Adrenal gland (tissue), 12 donors: Measurements from ENCODE around the gene TMEM60. TPM values are rescaled to one million over a fixed set of nuclear protein-coding genes. Genes with fewer than 3 reads are reported as not detected.
A peak's percentile ranks its signal among the peaks of the same experiment; 100 is the strongest.

ENCODE experiments used
- DNase-seq, 7 donors: peaks; one replicate each; pipeline ENCODE4 v3.0.0-alpha.2; 2019 to 2020
- H3K27ac ChIP-seq, 5 donors: fragments of 200-600 bp; sonication (generic) in 4 of 5; 1 replicate in 3 of 5; 2 replicates in 2 of 5; pipeline versions ENCODE4 v1.5.1 to v1.8.0; 2016 to 2020; ENCODE audit warnings: mild to moderate bottlenecking in 1 of 5
- H3K27me3 ChIP-seq: fragments of 200-600 bp; 2 replicates; pipeline ENCODE4 v1.8.0; 2021
- H3K36me3 ChIP-seq, 2 donors: fragments of 200-600 bp; replicated peaks in 1 of 2; 1 replicate in 1 of 2; 2 replicates in 1 of 2; pipeline versions ENCODE4 v1.5.1 to v1.8.0; 2018 to 2022
- H3K4me1 ChIP-seq, 2 donors: fragments of 200-600 bp; replicated peaks in 1 of 2; 1 replicate in 1 of 2; 2 replicates in 1 of 2; pipeline versions ENCODE4 v1.5.1 to v1.8.0; 2018 to 2021
- H3K4me3 ChIP-seq, 4 donors: fragments of 200-600 bp; sonication (generic) in 3 of 4; one replicate each; pipeline ENCODE4 v1.5.1; 2016 to 2018
- H3K9me3 ChIP-seq, 3 donors: fragments of 200-600 bp; sonication (generic) in 1 of 3; replicated peaks in 1 of 3; 1 replicate in 2 of 3; 2 replicates in 1 of 3; pipeline versions ENCODE4 v1.5.1 to v1.8.0; 2016 to 2021
- POLR2A ChIP-seq, 2 donors: fragments of 450-650 bp; IDR thresholded peaks; one replicate each; pipeline ENCODE4 v1.6.1; 2017; ENCODE audit warnings: antibody characterized with exemption in 2 of 2, mild to moderate bottlenecking in 2 of 2, moderate library complexity in 1 of 2
- WGBS, 4 donors: extraction: QIAGEN DNeasy Blood & Tissue Kit in 2 of 4; methylation state at CpG; one replicate each; pipeline versions ENCODE4 v1.1.5 to v1.1.7; 2013 to 2017; 5-methylcytosine and 5-hydroxymethylcytosine counted together
- intact Hi-C, 2 donors: fragments of 100-400 bp; cut with DNase I; formaldehyde crosslinking; loops; one replicate each; pipeline versions ENCODE4 v1.14.1 to v1.15.0; 2022 to 2023
- polyA plus RNA-seq, 3 donors: library from polyadenylated mRNA; stranded (reverse); fragments of 200-250 nt in 2 of 3; fragments of 350-450 nt in 1 of 3; fragmentation: Illumina TruSeq in 1 of 3; extraction: RNeasy Lipid Tissue Mini Kit (QIAGEN cat#74804) in 1 of 3; gene quantifications; one replicate each; pipeline ENCODE4 v1.2.3, GENCODE V29; 2013 to 2014
- total RNA-seq, 9 donors: library from RNA; depleted of rRNA in 4 of 9; stranded (reverse); fragments of >200 nt in 4 of 9; fragments of 120-200 nt in 1 of 9; fragmentation: NEBNext Ultra II Directional in 1 of 9; extraction: Animal tissue kit (Norgen Biotek cat#: 25700) in 1 of 9; gene quantifications; one replicate each; pipeline versions ENCODE4 v1.1.0 to v1.2.4, GENCODE V29; 2013 to 2023
- TF ChIP-seq, protein P1 (sequence below), 6 experiments: fragments of 450-650 bp in 4 of 6; fragments of 200-600 bp in 2 of 6; sonication (generic) in 1 of 6; IDR thresholded peaks; 1 replicate in 5 of 6; 2 replicates in 1 of 6; pipeline versions ENCODE4 v1.5.1 to v1.8.0; 2016 to 2021; ENCODE audit warnings: antibody characterized with exemption in 6 of 6, mild to moderate bottlenecking in 2 of 6, moderate library complexity in 1 of 6
- donor health status: healthy with polysubstance abuse.
- donor health status: Bipolar disorder and iron deficiency.
- donor health status: DM: yes; HTN: yes; CAD: no.
- donor health status: DM: no; HTN: no; CAD: no.
- donor health status: DM: no; HTN: no; CAD: no.
- donor health status: DM: yes; HTN: yes; CAD: no.

The TMEM60 gene
- total and polyA plus RNA-seq, 12 donors, result 13.8 to 30.6 (median 21.0) TPM

GRCh38 chr7:77794000-77794399 lies 4.2 kb downstream of the TMEM60 start:
- Histone ChIP-seq H3K36me3 (no peaks in the 10 kb centered on the region), H3K27ac (no peak overlapping the region), H3K4me1 (peaks cover 11 to 19% of the 10 kb centered on the region in 2 donors), H3K27me3 (no peaks in the 10 kb centered on the region), H3K9me3 (no peaks in the 10 kb centered on the region), H3K4me3 (no peak overlapping the region)
- 89 to 98% (median 94%) methylated on average over 4 of the region's 4 CpGs for WGBS, 4 donors
- no peak for TF ChIP-seq POLR2A (IDR thresholded peaks at IDR 0.05)
- TF ChIP-seq, protein P1, sequence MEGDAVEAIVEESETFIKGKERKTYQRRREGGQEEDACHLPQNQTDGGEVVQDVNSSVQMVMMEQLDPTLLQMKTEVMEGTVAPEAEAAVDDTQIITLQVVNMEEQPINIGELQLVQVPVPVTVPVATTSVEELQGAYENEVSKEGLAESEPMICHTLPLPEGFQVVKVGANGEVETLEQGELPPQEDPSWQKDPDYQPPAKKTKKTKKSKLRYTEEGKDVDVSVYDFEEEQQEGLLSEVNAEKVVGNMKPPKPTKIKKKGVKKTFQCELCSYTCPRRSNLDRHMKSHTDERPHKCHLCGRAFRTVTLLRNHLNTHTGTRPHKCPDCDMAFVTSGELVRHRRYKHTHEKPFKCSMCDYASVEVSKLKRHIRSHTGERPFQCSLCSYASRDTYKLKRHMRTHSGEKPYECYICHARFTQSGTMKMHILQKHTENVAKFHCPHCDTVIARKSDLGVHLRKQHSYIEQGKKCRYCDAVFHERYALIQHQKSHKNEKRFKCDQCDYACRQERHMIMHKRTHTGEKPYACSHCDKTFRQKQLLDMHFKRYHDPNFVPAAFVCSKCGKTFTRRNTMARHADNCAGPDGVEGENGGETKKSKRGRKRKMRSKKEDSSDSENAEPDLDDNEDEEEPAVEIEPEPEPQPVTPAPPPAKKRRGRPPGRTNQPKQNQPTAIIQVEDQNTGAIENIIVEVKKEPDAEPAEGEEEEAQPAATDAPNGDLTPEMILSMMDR (IDR thresholded peaks at IDR 0.05), result no peak
- DNase-seq, result no peak
- intact Hi-C loops, result no loop called here

DNA sequence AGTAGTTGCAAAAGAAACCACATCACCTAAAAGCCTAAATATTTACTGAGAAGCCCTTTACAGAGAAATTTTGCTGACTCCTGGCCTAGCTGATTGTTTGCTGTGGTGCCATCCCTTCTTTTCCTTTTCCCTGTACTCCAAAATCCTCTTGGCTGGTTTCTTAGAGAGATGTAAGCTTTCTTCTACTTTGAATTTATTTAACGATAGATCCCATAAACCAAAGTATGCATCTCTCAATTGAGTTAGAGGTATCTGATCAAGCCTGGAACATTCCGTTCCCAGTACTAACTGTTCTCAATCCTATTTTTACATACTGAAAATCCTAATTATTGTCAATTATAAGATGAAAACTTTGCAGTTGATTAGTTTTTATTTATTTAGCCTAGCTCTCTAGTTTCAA lies 6.3 kb downstream of the TMEM60 start:
- Histone ChIP-seq H3K36me3 (no peaks in the 10 kb centered on the region), H3K27ac (peak overlapping the region in 1 of 5 donors; percentile 18), H3K4me3 (no peak overlapping the region), H3K4me1 (peaks cover 7 to 13% of the 10 kb centered on the region in 2 donors), H3K9me3 (no peaks in the 10 kb centered on the region), H3K27me3 (no peaks in the 10 kb centered on the region)
- intact Hi-C loops, result no loop called here
- no peak for DNase-seq
- TF ChIP-seq, protein P1 (IDR thresholded peaks at IDR 0.05), result no peak
- TF ChIP-seq POLR2A (IDR thresholded peaks at IDR 0.05), result no peak
- WGBS, 4 donors, result 76 to 94% (median 79%) methylated on average over 2 of the region's 2 CpGs

- H3K27ac ChIP-seq, result no peak overlapping the region
- no peaks in the 10 kb centered on the region for H3K36me3 ChIP-seq
- peaks cover 1 to 7% of the 10 kb centered on the region in 2 donors for H3K4me1 ChIP-seq
- DNase-seq, result no peak
- TF ChIP-seq, protein P1 (IDR thresholded peaks at IDR 0.05), result no peak
- TF ChIP-seq POLR2A (IDR thresholded peaks at IDR 0.05), result no peak
- no peaks in the 10 kb centered on the region for H3K9me3 ChIP-seq
- 86 to 89% (median 87%) methylated on average over 6 of the region's 6 CpGs for WGBS, 4 donors
- no peak overlapping the region for H3K4me3 ChIP-seq
- no peaks in the 10 kb centered on the region for H3K27me3 ChIP-seq
- intact Hi-C loops, result no loop called here
Measured at GRCh38 chr7:77791336-77791735, 6.9 kb downstream of the TMEM60 start.

GRCh38 chr7:77788327-77788902 lies 9.8 kb downstream of the TMEM60 start:
- Histone ChIP-seq H3K27ac (no peak overlapping the region), H3K9me3 (peaks cover 0 to 9% (median 0%) of the 10 kb centered on the region in 3 donors), H3K4me3 (no peak overlapping the region), H3K27me3 (no peaks in the 10 kb centered on the region), H3K36me3 (no peaks in the 10 kb centered on the region), H3K4me1 (peaks cover 0 to 4% of the 10 kb centered on the region in 2 donors)
- TF ChIP-seq, protein P1 (IDR thresholded peaks at IDR 0.05), result no peak
- no peak for TF ChIP-seq POLR2A (IDR thresholded peaks at IDR 0.05)
- 89 to 97% (median 93%) methylated on average over 2 of the region's 2 CpGs for WGBS, 4 donors
- DNase-seq, result no peak
- intact Hi-C loops, result no loop called here
